ENCODE results near the gene PLPPR1.

DNA sequence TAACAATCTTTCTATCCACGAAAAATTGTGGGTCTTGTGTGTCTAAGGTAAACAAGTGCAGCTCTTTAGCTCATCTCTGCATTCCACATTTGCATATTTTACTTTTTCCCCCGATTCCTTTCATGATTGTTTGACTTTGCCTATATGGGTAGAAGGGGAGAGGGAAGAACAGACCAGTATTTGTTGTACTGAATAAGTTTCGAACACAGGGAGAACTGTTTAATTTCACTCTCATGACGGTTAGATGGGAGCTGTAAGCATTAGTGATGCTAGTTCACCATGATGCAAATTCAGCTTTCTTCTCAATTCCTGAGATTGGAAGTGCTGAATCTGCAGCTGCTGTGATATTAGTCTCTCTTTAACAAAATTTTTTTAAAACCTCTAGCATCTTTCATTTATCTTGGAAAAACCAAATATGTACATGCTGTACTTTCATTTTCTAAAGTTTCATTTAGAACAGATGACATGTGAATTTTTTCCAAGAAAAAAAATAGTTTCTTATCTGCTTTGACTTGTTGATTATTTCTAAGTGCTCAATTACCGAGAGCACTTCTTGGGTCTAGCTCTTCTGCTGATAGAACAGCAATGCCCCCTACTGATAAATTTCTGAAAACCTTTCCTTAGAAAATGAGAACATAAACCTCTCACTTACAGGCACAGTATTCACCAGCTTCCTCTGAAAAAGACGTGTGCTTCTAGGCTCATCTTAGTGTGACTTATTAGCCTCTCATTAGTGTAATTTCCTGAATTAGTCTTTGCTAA, 206.8 kb downstream of the PLPPR1 start:
- TF ChIP-seq, protein P1, sequence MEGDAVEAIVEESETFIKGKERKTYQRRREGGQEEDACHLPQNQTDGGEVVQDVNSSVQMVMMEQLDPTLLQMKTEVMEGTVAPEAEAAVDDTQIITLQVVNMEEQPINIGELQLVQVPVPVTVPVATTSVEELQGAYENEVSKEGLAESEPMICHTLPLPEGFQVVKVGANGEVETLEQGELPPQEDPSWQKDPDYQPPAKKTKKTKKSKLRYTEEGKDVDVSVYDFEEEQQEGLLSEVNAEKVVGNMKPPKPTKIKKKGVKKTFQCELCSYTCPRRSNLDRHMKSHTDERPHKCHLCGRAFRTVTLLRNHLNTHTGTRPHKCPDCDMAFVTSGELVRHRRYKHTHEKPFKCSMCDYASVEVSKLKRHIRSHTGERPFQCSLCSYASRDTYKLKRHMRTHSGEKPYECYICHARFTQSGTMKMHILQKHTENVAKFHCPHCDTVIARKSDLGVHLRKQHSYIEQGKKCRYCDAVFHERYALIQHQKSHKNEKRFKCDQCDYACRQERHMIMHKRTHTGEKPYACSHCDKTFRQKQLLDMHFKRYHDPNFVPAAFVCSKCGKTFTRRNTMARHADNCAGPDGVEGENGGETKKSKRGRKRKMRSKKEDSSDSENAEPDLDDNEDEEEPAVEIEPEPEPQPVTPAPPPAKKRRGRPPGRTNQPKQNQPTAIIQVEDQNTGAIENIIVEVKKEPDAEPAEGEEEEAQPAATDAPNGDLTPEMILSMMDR (IDR thresholded peaks at IDR 0.05), result peak in 3 of 6 experiments; percentile 53 to 62 (median 55)
- TF ChIP-seq POLR2A (IDR thresholded peaks at IDR 0.05), result no peak

Data from Peyer's patch (tissue), 4 donors.